ENCODE data around the gene CES4A. TPM values are rescaled to one million over a fixed set of nuclear protein-coding genes. Genes with fewer than 3 reads are reported as not detected.

The CES4A gene
- total and polyA plus RNA-seq, 2 of the 13 experiments (the other 11 are each of a cell fraction or from before 2014, with no cell fraction given): 0.09 to 0.17 TPM

GRCh38 chr16:66991545-66992077 lies 3.2 kb downstream of the CES4A start (continued):
- TF ChIP-seq PHF5A (CRISPR knock-in tag; IDR thresholded peaks at IDR 0.05; ENCODE audit: low read depth, unreplicated experiment) (no peak), ELK4 (CRISPR knock-in tag; IDR thresholded peaks at IDR 0.05; ENCODE audit: borderline replicate concordance) (no peak), TEAD3 (CRISPR knock-in tag; optimal IDR thresholded peaks at IDR 0.05; ENCODE audit: borderline replicate concordance) (peak; percentile 8), POLR2G (IDR thresholded peaks at IDR 0.05; ENCODE audit: low read depth, low read length) (no peak), MED13 (CRISPR knock-in tag; IDR thresholded peaks at IDR 0.05) (no peak), CENPT (CRISPR knock-in tag; IDR thresholded peaks at IDR 0.05; ENCODE audit: low read depth) (no peak), NFYB (CRISPR knock-in tag; IDR thresholded peaks at IDR 0.05) (no peak), ZNF780A (CRISPR knock-in tag; IDR thresholded peaks at IDR 0.05) (no peak), ZC3H13 (CRISPR knock-in tag; IDR thresholded peaks at IDR 0.05) (no peak), ATAD3A (CRISPR knock-in tag; IDR thresholded peaks at IDR 0.05) (no peak), HDAC2 (CRISPR knock-in tag; IDR thresholded peaks at IDR 0.05) (no peak), ZNF563 (CRISPR knock-in tag; IDR thresholded peaks at IDR 0.05) (no peak), FOXA1 (IDR thresholded peaks at IDR 0.05) (no peak), FOXA1 (CRISPR knock-in tag; IDR thresholded peaks at IDR 0.05) (no peak), HNRNPLL (IDR thresholded peaks at IDR 0.05; ENCODE audit: low read depth, low read length, poor library complexity, severe bottlenecking) (no peak), ZFYVE20 (CRISPR knock-in tag; IDR thresholded peaks at IDR 0.05; ENCODE audit: borderline replicate concordance, low read depth) (no peak), SMYD3 (CRISPR knock-in tag; IDR thresholded peaks at IDR 0.05) (no peak), ZNF432 (CRISPR knock-in tag; IDR thresholded peaks at IDR 0.05; ENCODE audit: borderline replicate concordance) (no peak), ZFP90 (CRISPR knock-in tag; IDR thresholded peaks at IDR 0.05; ENCODE audit: borderline replicate concordance) (no peak), MBD4 (IDR thresholded peaks at IDR 0.05; ENCODE audit: borderline replicate concordance, low read length) (no peak), ZNF552 (CRISPR knock-in tag; IDR thresholded peaks at IDR 0.05; ENCODE audit: borderline replicate concordance) (no peak), SOX6 (IDR thresholded peaks at IDR 0.05) (no peak), SOX6 (CRISPR knock-in tag; IDR thresholded peaks at IDR 0.05) (peak; percentile 33; the same call in 1 of the 2 replicates), ZMYM2 (CRISPR knock-in tag; IDR thresholded peaks at IDR 0.05) (0 out of 2 replicates have a peak, but pooled peaks have one; percentile 64), ZNF672 (CRISPR knock-in tag; IDR thresholded peaks at IDR 0.05) (no peak)
- TF ChIP-seq, protein P1, sequence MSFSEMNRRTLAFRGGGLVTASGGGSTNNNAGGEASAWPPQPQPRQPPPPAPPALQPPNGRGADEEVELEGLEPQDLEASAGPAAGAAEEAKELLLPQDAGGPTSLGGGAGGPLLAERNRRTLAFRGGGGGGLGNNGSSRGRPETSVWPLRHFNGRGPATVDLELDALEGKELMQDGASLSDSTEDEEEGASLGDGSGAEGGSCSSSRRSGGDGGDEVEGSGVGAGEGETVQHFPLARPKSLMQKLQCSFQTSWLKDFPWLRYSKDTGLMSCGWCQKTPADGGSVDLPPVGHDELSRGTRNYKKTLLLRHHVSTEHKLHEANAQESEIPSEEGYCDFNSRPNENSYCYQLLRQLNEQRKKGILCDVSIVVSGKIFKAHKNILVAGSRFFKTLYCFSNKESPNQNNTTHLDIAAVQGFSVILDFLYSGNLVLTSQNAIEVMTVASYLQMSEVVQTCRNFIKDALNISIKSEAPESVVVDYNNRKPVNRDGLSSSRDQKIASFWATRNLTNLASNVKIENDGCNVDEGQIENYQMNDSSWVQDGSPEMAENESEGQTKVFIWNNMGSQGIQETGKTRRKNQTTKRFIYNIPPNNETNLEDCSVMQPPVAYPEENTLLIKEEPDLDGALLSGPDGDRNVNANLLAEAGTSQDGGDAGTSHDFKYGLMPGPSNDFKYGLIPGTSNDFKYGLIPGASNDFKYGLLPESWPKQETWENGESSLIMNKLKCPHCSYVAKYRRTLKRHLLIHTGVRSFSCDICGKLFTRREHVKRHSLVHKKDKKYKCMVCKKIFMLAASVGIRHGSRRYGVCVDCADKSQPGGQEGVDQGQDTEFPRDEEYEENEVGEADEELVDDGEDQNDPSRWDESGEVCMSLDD (CRISPR knock-in tag; IDR thresholded peaks at IDR 0.05; ENCODE audit: borderline replicate concordance): no peak
- TF ChIP-seq, protein P2, sequence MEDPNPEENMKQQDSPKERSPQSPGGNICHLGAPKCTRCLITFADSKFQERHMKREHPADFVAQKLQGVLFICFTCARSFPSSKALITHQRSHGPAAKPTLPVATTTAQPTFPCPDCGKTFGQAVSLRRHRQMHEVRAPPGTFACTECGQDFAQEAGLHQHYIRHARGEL (CRISPR knock-in tag; IDR thresholded peaks at IDR 0.05): no peak
- TF ChIP-seq, protein P3, sequence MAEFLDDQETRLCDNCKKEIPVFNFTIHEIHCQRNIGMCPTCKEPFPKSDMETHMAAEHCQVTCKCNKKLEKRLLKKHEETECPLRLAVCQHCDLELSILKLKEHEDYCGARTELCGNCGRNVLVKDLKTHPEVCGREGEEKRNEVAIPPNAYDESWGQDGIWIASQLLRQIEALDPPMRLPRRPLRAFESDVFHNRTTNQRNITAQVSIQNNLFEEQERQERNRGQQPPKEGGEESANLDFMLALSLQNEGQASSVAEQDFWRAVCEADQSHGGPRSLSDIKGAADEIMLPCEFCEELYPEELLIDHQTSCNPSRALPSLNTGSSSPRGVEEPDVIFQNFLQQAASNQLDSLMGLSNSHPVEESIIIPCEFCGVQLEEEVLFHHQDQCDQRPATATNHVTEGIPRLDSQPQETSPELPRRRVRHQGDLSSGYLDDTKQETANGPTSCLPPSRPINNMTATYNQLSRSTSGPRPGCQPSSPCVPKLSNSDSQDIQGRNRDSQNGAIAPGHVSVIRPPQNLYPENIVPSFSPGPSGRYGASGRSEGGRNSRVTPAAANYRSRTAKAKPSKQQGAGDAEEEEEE (CRISPR knock-in tag; IDR thresholded peaks at IDR 0.05; ENCODE audit: borderline replicate concordance): no peak
